Esophagus squamous epithelium (tissue), 5 donors: ENCODE measurements around the gene MGMT. TPM values are rescaled to one million over a fixed set of nuclear protein-coding genes. Genes with fewer than 3 reads are reported as not detected.

Experiments
- DNase-seq: peaks from one replicate; lab custom pipeline; 2025; lab: John Stamatoyannopoulos, UW
- H3K27ac ChIP-seq, 4 donors: fragments of 200-600 bp; sonication (generic); one replicate each; pipeline ENCODE4 v1.5.1; 2016 to 2019; ENCODE audit warnings: mild to moderate bottlenecking in 1 of 4
- H3K27me3 ChIP-seq, 4 donors: fragments of 200-600 bp; sonication (generic); 1 replicate in 3 of 4; 2 replicates in 1 of 4; pipeline versions ENCODE4 v1.5.1 to v1.6.0; 2017 to 2021; ENCODE audit warnings: antibody characterized with exemption in 1 of 4
- H3K36me3 ChIP-seq, 3 donors: fragments of 200-600 bp; sonication (generic); one replicate each; pipeline ENCODE4 v1.5.1; 2016 to 2019
- H3K4me1 ChIP-seq, 3 donors: fragments of 200-600 bp; sonication (generic); one replicate each; pipeline ENCODE4 v1.5.1; 2017 to 2019
- H3K4me3 ChIP-seq, 4 donors: fragments of 200-600 bp; sonication (generic); 1 replicate in 3 of 4; 2 replicates in 1 of 4; pipeline ENCODE4 v1.5.1; 2016 to 2019; ENCODE audit warnings: mild to moderate bottlenecking in 2 of 4, moderate library complexity in 1 of 4
- H3K9me3 ChIP-seq, 3 donors: fragments of 200-600 bp; sonication (generic); one replicate each; pipeline ENCODE4 v1.5.1; 2016 to 2019
- POLR2A ChIP-seq, 4 donors: fragments of 450-650 bp; IDR thresholded peaks; one replicate each; pipeline ENCODE4 v1.6.1; 2017; ENCODE audit warnings: antibody characterized with exemption in 4 of 4, mild to moderate bottlenecking in 4 of 4, moderate library complexity in 3 of 4
- WGBS, 2 donors: methylation state at CpG; one replicate each; pipeline ENCODE4 v1.1.5; 2018; 5-methylcytosine and 5-hydroxymethylcytosine counted together
- intact Hi-C: fragments of 100-400 bp; cut with DNase I; formaldehyde crosslinking; loops from one replicate; pipeline ENCODE4 v1.15.0; 2022
- total RNA-seq, 4 donors: library from RNA; depleted of rRNA; stranded (reverse); fragments of >200 nt; gene quantifications; one replicate each; pipeline ENCODE4 v1.1.0, GENCODE V29; 2016
- TF ChIP-seq, protein P1 (sequence below), 6 experiments: fragments of 450-650 bp in 4 of 6; fragments of 200-600 bp in 2 of 6; sonication (generic) in 2 of 6; IDR thresholded peaks; one replicate each; pipeline ENCODE4 v1.5.1; 2016 to 2019; ENCODE audit warnings: antibody characterized with exemption in 6 of 6, mild to moderate bottlenecking in 4 of 6, moderate library complexity in 4 of 6
- donor health status: DM: yes; HTN: yes; CAD: no.

The MGMT gene
- total RNA-seq, 4 donors from 2014 or later: 15.6 to 28.8 (median 18.4) TPM

DNA sequence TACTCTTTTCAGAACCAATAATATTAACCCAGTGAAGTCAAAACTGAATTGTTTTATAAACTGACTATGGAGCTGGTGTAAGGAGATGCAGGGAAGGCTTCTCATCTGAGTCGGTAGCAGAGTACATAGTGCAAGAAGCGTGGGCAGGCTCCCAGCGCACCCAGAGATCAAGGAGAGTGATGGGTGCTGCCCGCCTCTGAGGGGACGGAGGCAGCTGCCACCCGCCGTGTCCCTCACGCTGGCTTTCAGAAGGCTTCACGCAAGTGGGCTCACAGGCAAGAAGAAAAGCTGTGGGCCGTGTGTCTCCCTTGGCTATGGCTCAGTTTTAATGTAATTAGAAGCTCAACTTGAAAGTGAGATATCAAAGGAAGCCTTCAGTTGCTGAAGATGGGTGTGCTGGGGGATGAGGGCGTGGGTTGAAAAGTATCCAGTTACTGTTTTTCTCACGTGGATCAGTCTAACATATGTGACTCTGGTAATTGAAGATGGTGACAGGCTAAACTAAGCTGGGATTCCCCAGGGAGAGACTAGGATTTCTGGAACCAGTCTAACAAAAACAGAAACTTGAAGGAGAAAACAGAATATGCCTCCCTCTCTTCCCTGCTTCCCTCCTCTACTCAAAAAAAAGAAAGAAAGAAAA lies 159.9 kb downstream of the MGMT start:
- TF ChIP-seq, protein P1, sequence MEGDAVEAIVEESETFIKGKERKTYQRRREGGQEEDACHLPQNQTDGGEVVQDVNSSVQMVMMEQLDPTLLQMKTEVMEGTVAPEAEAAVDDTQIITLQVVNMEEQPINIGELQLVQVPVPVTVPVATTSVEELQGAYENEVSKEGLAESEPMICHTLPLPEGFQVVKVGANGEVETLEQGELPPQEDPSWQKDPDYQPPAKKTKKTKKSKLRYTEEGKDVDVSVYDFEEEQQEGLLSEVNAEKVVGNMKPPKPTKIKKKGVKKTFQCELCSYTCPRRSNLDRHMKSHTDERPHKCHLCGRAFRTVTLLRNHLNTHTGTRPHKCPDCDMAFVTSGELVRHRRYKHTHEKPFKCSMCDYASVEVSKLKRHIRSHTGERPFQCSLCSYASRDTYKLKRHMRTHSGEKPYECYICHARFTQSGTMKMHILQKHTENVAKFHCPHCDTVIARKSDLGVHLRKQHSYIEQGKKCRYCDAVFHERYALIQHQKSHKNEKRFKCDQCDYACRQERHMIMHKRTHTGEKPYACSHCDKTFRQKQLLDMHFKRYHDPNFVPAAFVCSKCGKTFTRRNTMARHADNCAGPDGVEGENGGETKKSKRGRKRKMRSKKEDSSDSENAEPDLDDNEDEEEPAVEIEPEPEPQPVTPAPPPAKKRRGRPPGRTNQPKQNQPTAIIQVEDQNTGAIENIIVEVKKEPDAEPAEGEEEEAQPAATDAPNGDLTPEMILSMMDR (IDR thresholded peaks at IDR 0.05): no peak
- TF ChIP-seq POLR2A (IDR thresholded peaks at IDR 0.05): no peak
- Histone ChIP-seq H3K27me3 (no peaks in the 10 kb centered on the region), H3K36me3 (no peaks in the 10 kb centered on the region), H3K4me3 (no peak overlapping the region), H3K9me3 (peaks cover 0 to 5% (median 0%) of the 10 kb centered on the region in 3 donors), H3K27ac (no peak overlapping the region), H3K4me1 (peaks cover 0 to 10% (median 0%) of the 10 kb centered on the region in 3 donors)
- 76 to 81% methylated on average over 12 of the region's 12 CpGs for WGBS, 2 donors
- DNase-seq: no peak
- intact Hi-C loops: no loop called here

DNA sequence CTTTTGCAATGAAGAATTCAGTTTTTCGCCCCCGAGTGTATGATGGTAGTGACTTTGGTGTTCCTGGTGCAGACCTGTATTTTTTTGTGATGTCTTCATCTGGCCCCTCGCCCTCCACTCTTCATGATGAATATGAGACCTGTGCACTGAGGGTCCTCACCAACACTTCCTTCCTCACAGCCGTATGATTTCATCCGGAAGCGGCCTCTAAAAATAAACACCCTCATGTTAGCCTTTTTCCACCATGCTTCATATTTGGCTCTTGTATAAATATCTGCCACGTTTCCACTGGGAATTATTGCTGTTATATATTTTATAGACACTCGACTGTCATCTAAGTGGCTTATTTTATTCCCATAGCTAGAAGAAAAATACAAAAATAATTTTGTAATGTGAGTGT lies 160.4 kb downstream of the MGMT start:
- Histone ChIP-seq H3K4me1 (peaks cover 0 to 10% (median 0%) of the 10 kb centered on the region in 3 donors), H3K27me3 (no peaks in the 10 kb centered on the region), H3K4me3 (no peak overlapping the region), H3K36me3 (no peaks in the 10 kb centered on the region), H3K27ac (no peak overlapping the region), H3K9me3 (peaks cover 0 to 5% (median 0%) of the 10 kb centered on the region in 3 donors)
- 54 to 63% methylated on average over 8 of the region's 8 CpGs for WGBS, 2 donors
- no peak for TF ChIP-seq POLR2A (IDR thresholded peaks at IDR 0.05)
- TF ChIP-seq, protein P1 (IDR thresholded peaks at IDR 0.05): no peak
- DNase-seq: no peak
- intact Hi-C loops: no loop called here

DNA sequence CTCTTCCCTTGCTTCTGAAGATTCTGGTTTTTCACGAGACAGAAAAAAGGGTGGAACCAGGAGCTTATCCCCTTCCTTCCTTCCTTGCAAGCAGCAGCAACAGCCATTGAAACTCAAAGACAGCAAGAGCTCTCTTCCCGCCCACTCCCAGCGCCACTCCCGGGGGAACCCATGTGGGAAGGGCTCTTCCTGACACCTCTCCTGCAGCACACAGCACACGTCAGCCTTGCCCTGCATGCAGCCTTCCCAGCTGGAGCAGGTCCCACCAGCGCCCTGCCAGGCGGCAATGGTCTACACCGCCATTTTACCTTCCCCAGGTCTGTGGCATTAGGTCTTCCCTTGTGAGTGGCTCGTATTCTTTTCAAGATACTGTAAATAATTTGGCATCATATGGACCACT lies 161.8 kb downstream of the MGMT start:
- no peak for DNase-seq
- Histone ChIP-seq H3K27me3 (no peaks in the 10 kb centered on the region), H3K36me3 (no peaks in the 10 kb centered on the region), H3K4me1 (peaks cover 0 to 10% (median 0%) of the 10 kb centered on the region in 3 donors), H3K4me3 (no peak overlapping the region), H3K9me3 (peaks cover 0 to 5% (median 3%) of the 10 kb centered on the region in 3 donors), H3K27ac (no peak overlapping the region)
- 93 to 97% methylated on average over 5 to 7 of the region's 9 CpGs for WGBS, 2 donors
- TF ChIP-seq POLR2A (IDR thresholded peaks at IDR 0.05): no peak
- TF ChIP-seq, protein P1 (IDR thresholded peaks at IDR 0.05): no peak
- intact Hi-C loops: no loop called here

DNA sequence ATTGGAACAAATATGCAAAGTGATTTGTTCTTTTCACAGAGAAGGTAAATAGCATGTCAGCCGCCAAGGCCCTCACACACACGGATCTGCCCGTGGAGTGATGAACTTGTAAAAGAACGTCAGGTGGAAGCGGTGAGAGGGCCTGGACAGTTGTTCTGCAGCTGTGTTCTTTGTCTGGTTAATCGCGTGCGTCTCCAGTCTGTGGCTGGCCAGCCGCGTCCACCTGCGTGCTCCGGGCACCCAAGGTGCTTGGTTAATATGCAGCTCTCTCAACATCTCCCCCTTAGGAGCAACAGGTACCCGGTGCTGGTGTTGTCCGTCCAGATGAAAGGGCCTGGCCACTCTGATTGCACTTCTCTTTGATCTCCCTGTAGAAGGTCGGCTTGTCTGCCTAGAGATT lies 162.9 kb downstream of the MGMT start:
- DNase-seq: no peak
- H3K4me1 ChIP-seq: peaks cover 0 to 10% (median 0%) of the 10 kb centered on the region in 3 donors
- H3K4me3 ChIP-seq: no peak overlapping the region
- WGBS, 2 donors: 90 to 93% methylated on average over 15 of the region's 15 CpGs
- no peaks in the 10 kb centered on the region for H3K36me3 ChIP-seq
- intact Hi-C loops: no loop called here
- TF ChIP-seq POLR2A (IDR thresholded peaks at IDR 0.05): no peak
- TF ChIP-seq, protein P1 (IDR thresholded peaks at IDR 0.05): no peak
- H3K27me3 ChIP-seq: no peaks in the 10 kb centered on the region
- H3K9me3 ChIP-seq: peaks cover 0 to 11% (median 5%) of the 10 kb centered on the region in 3 donors
- no peak overlapping the region for H3K27ac ChIP-seq

DNA sequence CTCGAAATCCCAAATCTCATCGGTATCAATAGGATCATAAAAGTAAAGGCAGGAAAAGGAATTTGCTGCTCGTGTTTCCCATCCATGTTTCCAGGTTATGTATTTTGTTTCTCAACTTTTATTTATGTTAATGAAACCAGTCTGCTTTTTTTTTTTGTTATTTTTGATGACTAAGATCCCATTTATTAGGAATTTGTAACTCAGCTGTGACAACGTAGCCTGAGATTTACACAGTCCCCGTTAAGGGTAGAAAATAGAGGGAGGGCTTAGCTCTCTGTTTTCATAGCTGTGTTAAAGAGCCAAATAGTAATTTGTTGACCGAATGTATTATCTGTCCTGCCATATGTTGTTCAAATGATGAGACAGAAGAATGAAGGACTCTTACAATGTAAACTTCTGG lies 164.0 kb downstream of the MGMT start:
- Histone ChIP-seq H3K9me3 (peaks cover 0 to 15% (median 5%) of the 10 kb centered on the region in 3 donors), H3K4me1 (peaks cover 0 to 10% (median 0%) of the 10 kb centered on the region in 3 donors), H3K27ac (no peak overlapping the region), H3K36me3 (no peaks in the 10 kb centered on the region), H3K4me3 (no peak overlapping the region), H3K27me3 (no peaks in the 10 kb centered on the region)
- no peak for DNase-seq
- WGBS, 2 donors: 69 to 77% methylated on average over 6 of the region's 6 CpGs
- no peak for TF ChIP-seq POLR2A (IDR thresholded peaks at IDR 0.05)
- intact Hi-C loops: no loop called here
